Dedifferentiated amniotic fluid mesenchymal stem cell (primary cell): ENCODE data around the gene FOSL2.

ENCODE experiments used
- DNase-seq: peaks from one replicate; pipeline ENCODE4 v3.0.0-alpha.2; 2016; ENCODE audit errors: extremely low spot score

Gene FOSL2

GRCh38 chr2:28392297-28393113 lies at the start of gene FOSL2:
Gene FOSL2, plus strand, starts transcription at chr2:28392858. Its CDS starts 863 bp downstream, at chr2:28393721.
- DNase-seq: peak; percentile 100

- no peak for DNase-seq
These were observed 49.3 kb upstream of the FOSL2 start for GRCh38 chr2:28343184-28343942.

- no peak for DNase-seq
These were observed 48.5 kb upstream of the FOSL2 start for GRCh38 chr2:28343971-28344715.

GRCh38 chr2:28344756-28345373 lies 47.8 kb upstream of the FOSL2 start:
- no peak for DNase-seq

GRCh38 chr2:28345619-28346018 lies 47.0 kb upstream of the FOSL2 start:
- DNase-seq: no peak

- DNase-seq: no peak
These were observed 46.1 kb upstream of the FOSL2 start for GRCh38 chr2:28346587-28346986.

GRCh38 chr2:28347193-28347592 lies 45.5 kb upstream of the FOSL2 start:
- no peak for DNase-seq

GRCh38 chr2:28347596-28347995 lies 45.1 kb upstream of the FOSL2 start:
- DNase-seq: no peak

- no peak for DNase-seq
These were observed 44.5 kb upstream of the FOSL2 start for GRCh38 chr2:28348149-28348567.

- no peak for DNase-seq
These were observed 43.7 kb upstream of the FOSL2 start for GRCh38 chr2:28348921-28349320.

- no peak for DNase-seq
These were observed 43.0 kb upstream of the FOSL2 start for GRCh38 chr2:28349546-28350165.

GRCh38 chr2:28350196-28350595 lies 42.5 kb upstream of the FOSL2 start:
- no peak for DNase-seq

GRCh38 chr2:28350791-28351285 lies 41.8 kb upstream of the FOSL2 start:
- no peak for DNase-seq

- no peak for DNase-seq
These were observed 41.0 kb upstream of the FOSL2 start for GRCh38 chr2:28351621-28352020.

- no peak for DNase-seq
These were observed 40.6 kb upstream of the FOSL2 start for GRCh38 chr2:28352104-28352503.

GRCh38 chr2:28352610-28353195 lies 40.0 kb upstream of the FOSL2 start:
- DNase-seq: no peak

GRCh38 chr2:28354920-28355520 lies 37.6 kb upstream of the FOSL2 start:
- no peak for DNase-seq

GRCh38 chr2:28355521-28356094 lies 37.0 kb upstream of the FOSL2 start:
- no peak for DNase-seq

GRCh38 chr2:28356095-28356911 lies 36.4 kb upstream of the FOSL2 start:
- DNase-seq: peak; percentile 82
